Neural progenitor cell (in vitro differentiated cells): ENCODE data around the gene PDCD1.

Experiments used
- EZH2 ChIP-seq: fragments of 200-600 bp; sonication (generic); IDR thresholded peaks from 2 replicates; pipeline ENCODE4 v1.6.1; 2017; ENCODE audit warnings: antibody characterized with exemption, mild to moderate bottlenecking, moderate library complexity
- EZH2phosphoT487 ChIP-seq: fragments of 200-600 bp; sonication (generic); IDR thresholded peaks from 2 replicates; pipeline ENCODE4 v1.6.1; 2017; ENCODE audit warnings: antibody characterized with exemption
- TF ChIP-seq, protein P1 (sequence below): fragments of 200-600 bp; sonication (generic); IDR thresholded peaks from 2 replicates; pipeline ENCODE4 v1.5.1; 2017; ENCODE audit warnings: antibody characterized with exemption, mild to moderate bottlenecking

DNA sequence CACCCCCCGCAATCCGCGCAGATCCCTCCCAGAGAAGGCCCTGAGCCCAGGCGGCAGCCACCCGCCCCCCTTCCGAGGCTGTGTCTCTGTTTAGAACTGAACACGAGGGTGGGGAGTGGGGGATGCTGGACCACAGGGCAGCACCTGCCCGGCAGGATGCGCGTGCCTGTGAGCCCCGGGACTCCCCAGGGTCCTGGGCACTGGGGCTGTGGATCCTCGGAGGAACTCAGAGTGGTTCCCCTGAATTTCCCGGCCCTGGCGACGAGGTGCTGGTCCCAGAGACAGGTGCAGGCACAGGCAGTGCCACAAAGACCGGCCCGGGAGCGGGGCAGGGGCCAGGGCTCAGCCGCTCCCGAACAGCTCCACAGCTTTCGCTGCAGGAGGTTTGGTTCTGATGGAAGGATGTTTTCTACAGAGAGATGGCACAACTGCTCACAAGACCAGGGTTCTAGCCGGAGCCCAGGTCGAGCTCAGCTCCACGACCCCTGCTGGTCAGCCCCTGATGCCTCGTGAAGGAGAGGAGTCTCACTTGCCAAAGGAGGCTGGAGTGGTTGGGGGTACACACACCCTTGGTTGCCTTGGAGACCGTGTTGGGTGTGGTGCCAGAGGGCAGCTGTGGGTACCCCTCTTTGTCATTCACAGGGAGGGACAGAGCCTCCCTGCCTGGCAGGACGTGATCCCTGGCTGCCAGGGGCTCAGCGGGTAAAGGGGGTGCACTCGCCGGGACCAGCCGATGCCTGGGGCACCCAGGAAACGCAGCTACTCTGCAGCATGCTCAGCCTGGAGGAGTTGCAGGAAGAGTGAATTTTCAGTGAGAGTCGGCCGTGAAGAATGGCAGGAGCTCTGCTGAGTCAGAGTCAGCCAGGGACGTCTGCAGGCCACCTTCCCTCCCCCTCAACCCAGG lies 54.1 kb downstream of the PDCD1 start:
- TF ChIP-seq, protein P1, sequence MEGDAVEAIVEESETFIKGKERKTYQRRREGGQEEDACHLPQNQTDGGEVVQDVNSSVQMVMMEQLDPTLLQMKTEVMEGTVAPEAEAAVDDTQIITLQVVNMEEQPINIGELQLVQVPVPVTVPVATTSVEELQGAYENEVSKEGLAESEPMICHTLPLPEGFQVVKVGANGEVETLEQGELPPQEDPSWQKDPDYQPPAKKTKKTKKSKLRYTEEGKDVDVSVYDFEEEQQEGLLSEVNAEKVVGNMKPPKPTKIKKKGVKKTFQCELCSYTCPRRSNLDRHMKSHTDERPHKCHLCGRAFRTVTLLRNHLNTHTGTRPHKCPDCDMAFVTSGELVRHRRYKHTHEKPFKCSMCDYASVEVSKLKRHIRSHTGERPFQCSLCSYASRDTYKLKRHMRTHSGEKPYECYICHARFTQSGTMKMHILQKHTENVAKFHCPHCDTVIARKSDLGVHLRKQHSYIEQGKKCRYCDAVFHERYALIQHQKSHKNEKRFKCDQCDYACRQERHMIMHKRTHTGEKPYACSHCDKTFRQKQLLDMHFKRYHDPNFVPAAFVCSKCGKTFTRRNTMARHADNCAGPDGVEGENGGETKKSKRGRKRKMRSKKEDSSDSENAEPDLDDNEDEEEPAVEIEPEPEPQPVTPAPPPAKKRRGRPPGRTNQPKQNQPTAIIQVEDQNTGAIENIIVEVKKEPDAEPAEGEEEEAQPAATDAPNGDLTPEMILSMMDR: no peak
- TF ChIP-seq EZH2phosphoT487 (no peak), EZH2 (no peak)
